ENCODE results near the gene PRSS27.

Gene PRSS27

GRCh38 chr16:2742323-2743006 is 22.4 kb upstream of the PRSS27 start:
- no peak overlapping the region for H3K27ac ChIP-seq (ENCODE audit: low read depth, low read length, poor library complexity, severe bottlenecking)
- no peaks in the 10 kb centered on the region for H3K9me3 ChIP-seq (ENCODE audit: low read length)
- H3K4me1 ChIP-seq (ENCODE audit: insufficient read depth, low read length, severe bottlenecking): no peaks in the 10 kb centered on the region
- H3K4me2 ChIP-seq (ENCODE audit: low read length): no peak overlapping the region
- no peaks in the 10 kb centered on the region for H3K9me2 ChIP-seq (ENCODE audit: low read depth, low read length)
- no peak overlapping the region for H3K9ac ChIP-seq (ENCODE audit: low read length)
- H3F3A ChIP-seq (ENCODE audit: insufficient read depth, low read length): no peaks in the 10 kb centered on the region
- no peak overlapping the region for H3K4me3 ChIP-seq (ENCODE audit: low read depth, low read length, poor library complexity, severe bottlenecking)
- no peaks in the 10 kb centered on the region for H3K36me3 ChIP-seq (ENCODE audit: insufficient read depth, low read length)
- TF ChIP-seq CTCF (IDR thresholded peaks at IDR 0.05; ENCODE audit: low read length) (no peak), EZH2 (IDR thresholded peaks at IDR 0.05; ENCODE audit: borderline replicate concordance, low read length) (no peak)
- no peaks in the 10 kb centered on the region for H4K20me1 ChIP-seq (ENCODE audit: insufficient read depth, low read length)
- H2AFZ ChIP-seq (ENCODE audit: low read length): no peak overlapping the region
- no peaks in the 10 kb centered on the region for H3K27me3 ChIP-seq (ENCODE audit: insufficient read depth, low read length)
- no peaks in the 10 kb centered on the region for H3K79me2 ChIP-seq (ENCODE audit: insufficient read depth, low read length)

GRCh38 chr16:2741168-2741567 is 21.1 kb upstream of the PRSS27 start:
- no peaks in the 10 kb centered on the region for H4K20me1 ChIP-seq (ENCODE audit: insufficient read depth, low read length)
- H3K9me3 ChIP-seq (ENCODE audit: low read length): no peaks in the 10 kb centered on the region
- H3K4me2 ChIP-seq (ENCODE audit: low read length): no peak overlapping the region
- H3K9ac ChIP-seq (ENCODE audit: low read length): no peak overlapping the region
- no peak overlapping the region for H3K27ac ChIP-seq (ENCODE audit: low read depth, low read length, poor library complexity, severe bottlenecking)
- no peaks in the 10 kb centered on the region for H3K79me2 ChIP-seq (ENCODE audit: insufficient read depth, low read length)
- H3K27me3 ChIP-seq (ENCODE audit: insufficient read depth, low read length): peaks cover 3% of the 10 kb centered on the region; the same call in 1 of the 2 replicates
- TF ChIP-seq CTCF (IDR thresholded peaks at IDR 0.05; ENCODE audit: low read length) (no peak), EZH2 (IDR thresholded peaks at IDR 0.05; ENCODE audit: borderline replicate concordance, low read length) (no peak)
- no peak overlapping the region for H2AFZ ChIP-seq (ENCODE audit: low read length)
- no peaks in the 10 kb centered on the region for H3K4me1 ChIP-seq (ENCODE audit: insufficient read depth, low read length, severe bottlenecking)
- no peaks in the 10 kb centered on the region for H3F3A ChIP-seq (ENCODE audit: insufficient read depth, low read length)
- H3K9me2 ChIP-seq (ENCODE audit: low read depth, low read length): no peaks in the 10 kb centered on the region
- no peak overlapping the region for H3K4me3 ChIP-seq (ENCODE audit: low read depth, low read length, poor library complexity, severe bottlenecking)
- no peaks in the 10 kb centered on the region for H3K36me3 ChIP-seq (ENCODE audit: insufficient read depth, low read length)

DNA sequence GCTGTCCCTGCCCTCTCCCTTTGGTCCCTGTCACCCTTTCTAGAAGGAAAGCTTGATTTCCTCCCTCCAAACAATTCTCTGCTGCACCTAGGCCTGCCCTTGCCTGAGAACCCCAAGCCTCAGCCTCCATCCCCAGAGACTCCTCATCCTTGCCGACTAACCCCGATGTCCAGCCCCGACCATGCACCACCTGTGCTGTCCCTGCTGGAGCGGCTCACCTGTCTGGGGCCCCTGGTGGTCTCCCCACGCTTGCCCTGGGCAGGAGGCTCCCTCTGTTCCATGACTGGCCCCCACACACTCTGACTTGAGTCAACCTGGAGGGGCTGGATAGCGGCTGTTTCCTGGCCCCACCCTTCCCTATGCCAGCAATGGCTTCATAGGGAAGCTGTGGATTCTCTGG is 20.5 kb upstream of the PRSS27 start:
- H3K9me2 ChIP-seq (ENCODE audit: low read depth, low read length): no peaks in the 10 kb centered on the region

More for the DNA sequence above, 20.5 kb upstream of the PRSS27 start:
- no peaks in the 10 kb centered on the region for H3F3A ChIP-seq (ENCODE audit: insufficient read depth, low read length)
- H3K4me3 ChIP-seq (ENCODE audit: low read depth, low read length, poor library complexity, severe bottlenecking): no peak overlapping the region
- TF ChIP-seq EZH2 (IDR thresholded peaks at IDR 0.05; ENCODE audit: borderline replicate concordance, low read length): no peak
- no peak for TF ChIP-seq CTCF (IDR thresholded peaks at IDR 0.05; ENCODE audit: low read length)
- no peaks in the 10 kb centered on the region for H3K9me3 ChIP-seq (ENCODE audit: low read length)
- peaks cover 4% of the 10 kb centered on the region; the same call in 1 of the 2 replicates for H3K27me3 ChIP-seq (ENCODE audit: insufficient read depth, low read length)
- no peaks in the 10 kb centered on the region for H3K36me3 ChIP-seq (ENCODE audit: insufficient read depth, low read length)
- no peak overlapping the region for H3K9ac ChIP-seq (ENCODE audit: low read length)
- H3K4me1 ChIP-seq (ENCODE audit: insufficient read depth, low read length, severe bottlenecking): no peaks in the 10 kb centered on the region
- H4K20me1 ChIP-seq (ENCODE audit: insufficient read depth, low read length): no peaks in the 10 kb centered on the region
- H3K4me2 ChIP-seq (ENCODE audit: low read length): no peak overlapping the region
- H2AFZ ChIP-seq (ENCODE audit: low read length): no peak overlapping the region
- no peaks in the 10 kb centered on the region for H3K79me2 ChIP-seq (ENCODE audit: insufficient read depth, low read length)
- H3K27ac ChIP-seq (ENCODE audit: low read depth, low read length, poor library complexity, severe bottlenecking): no peak overlapping the region
